SHP77 (cell line): Measurements from ENCODE around the gene ORAI2.
"Not testable (repeated sequence)": the region's sequence is repeated elsewhere in the genome, so short reads cannot be mapped to it uniquely, and the experiment has no call there.

Experiments used
- DNase-seq, 2 experiments: peaks; one replicate each; lab custom pipeline; 2025; lab: John Stamatoyannopoulos, UW

ORAI2 gene

DNA sequence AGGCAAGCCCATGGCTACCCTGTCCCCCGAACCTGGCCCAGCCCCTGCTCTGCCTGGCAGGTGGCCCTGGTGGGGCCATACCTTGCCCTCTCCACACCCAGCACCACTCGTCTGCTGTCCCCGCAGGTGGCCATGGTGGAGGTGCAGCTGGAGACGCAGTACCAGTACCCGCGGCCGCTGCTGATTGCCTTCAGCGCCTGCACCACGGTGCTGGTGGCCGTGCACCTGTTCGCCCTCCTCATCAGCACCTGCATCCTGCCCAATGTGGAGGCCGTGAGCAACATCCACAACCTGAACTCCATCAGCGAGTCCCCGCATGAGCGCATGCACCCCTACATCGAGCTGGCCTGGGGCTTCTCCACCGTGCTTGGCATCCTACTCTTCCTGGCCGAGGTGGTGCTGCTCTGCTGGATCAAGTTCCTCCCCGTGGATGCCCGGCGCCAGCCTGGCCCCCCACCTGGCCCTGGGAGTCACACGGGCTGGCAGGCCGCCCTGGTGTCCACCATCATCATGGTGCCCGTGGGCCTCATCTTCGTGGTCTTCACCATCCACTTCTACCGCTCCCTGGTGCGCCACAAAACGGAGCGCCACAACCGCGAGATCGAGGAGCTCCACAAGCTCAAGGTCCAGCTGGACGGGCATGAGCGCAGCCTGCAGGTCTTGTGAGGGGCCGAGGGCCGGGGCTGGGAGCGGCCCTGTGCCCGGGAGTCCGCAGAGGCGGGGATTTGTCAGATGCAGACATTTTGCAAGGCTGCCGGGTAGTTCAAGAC lies 13.2 kb downstream of the ORAI2 start:
- no peak for DNase-seq

GRCh38 chr7:102447311-102447710 lies 13.9 kb downstream of the ORAI2 start:
- no peak for DNase-seq

GRCh38 chr7:102449136-102449535 lies 15.8 kb downstream of the ORAI2 start:
- no peak for DNase-seq

DNA sequence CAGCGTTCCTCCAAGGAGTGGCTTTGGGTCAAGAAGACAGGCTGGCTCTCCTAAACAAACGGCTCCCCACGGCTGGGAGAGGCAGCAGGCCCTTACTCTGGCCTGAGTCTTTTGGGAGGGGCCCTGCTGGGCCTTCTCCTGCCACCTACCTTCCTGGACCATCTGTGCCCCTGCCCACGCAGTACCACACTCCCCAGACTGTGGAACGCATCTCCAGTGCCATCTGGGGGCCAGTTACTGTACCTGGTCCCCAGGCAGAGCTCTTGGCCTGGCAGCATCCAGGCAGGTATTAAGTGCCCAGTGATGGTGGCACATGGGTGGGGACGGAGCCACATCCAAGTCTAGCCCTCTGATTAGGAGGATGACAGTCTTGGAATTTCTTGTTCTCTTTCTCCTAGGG lies 16.9 kb downstream of the ORAI2 start:
- DNase-seq: peak in 1 of 2 experiments; percentile 4

DNA sequence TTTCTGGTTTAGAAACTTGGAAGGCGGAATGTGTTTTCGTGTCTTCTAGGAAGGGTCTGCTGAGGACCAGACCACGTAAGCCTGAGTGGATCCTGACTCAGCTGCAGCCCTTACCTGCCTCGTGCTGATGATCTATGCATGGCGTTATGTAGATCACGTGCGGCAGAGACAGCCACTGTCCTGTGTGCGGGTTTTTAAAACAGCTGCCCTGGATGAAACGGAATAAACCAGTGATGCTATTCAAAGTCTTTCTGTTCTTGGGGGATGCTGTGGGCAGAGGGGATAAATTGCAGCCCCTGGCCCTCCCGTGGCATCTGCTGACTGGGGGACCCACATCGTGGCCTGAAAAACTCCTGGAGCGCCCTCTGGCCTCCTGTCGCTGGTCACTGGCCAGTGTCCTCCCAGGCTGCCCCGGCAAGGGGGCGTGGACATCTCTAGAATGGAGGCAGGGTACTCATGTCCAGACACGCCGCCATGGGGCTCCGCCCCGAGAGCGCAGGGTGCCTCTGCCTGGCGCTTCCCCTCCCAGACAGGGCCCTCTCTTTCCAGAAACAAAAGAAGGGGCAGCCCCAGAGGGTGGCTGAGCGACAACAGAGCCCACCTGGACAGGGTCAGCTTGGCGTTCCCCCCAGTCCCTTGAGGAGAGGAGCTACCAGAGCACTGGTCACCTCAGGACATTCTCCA lies 18.1 kb downstream of the ORAI2 start:
- peak; percentile 67 to 83 for DNase-seq

- DNase-seq: no peak
Observed at GRCh38 chr7:102452451-102452850, 19.1 kb downstream of the ORAI2 start.

DNA sequence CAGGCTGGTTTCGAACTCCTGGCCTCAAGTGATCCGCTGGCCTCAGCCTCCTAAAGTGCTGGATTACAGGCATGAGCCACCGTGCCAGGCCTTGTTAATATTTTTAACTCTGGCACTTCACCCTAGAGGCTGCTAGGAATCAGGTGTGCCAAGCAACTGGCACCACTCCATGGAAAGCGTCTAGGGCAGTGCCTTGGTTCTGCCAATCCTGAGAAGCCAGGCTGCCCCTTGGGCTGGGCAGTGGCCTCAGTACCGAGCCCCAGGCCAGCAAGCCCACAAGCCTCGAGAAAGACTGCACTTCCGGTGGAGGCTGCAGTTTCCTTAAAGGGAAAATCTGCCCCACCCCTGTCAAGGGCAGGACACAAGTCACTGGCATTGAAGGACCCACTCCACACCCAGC lies 19.9 kb downstream of the ORAI2 start:
- no peak for DNase-seq

DNA sequence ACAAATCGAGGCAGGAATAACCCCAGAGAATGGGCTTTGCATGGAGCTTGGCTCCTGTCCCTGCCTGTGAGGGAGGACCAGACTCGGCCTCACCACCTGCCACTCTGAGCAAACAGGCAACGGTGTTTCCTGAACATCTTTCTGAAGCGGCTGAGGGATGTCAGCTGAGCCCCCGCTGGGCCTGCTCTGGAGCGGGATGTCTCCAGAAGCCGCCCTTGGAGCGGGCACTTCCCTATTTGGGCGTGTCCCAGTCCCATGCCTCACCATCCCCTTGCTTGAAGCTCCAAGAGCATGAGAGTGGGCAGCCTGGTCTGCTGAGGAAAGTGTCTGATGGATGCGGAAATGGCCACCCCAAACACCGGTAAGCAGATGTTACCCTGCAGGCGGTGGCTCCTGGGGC lies 21.1 kb downstream of the ORAI2 start:
- peak; percentile 52 to 81 for DNase-seq

- not testable (repeated sequence) for DNase-seq
Observed at GRCh38 chr7:102454932-102455331, 21.6 kb downstream of the ORAI2 start.

GRCh38 chr7:102455596-102455995 lies 22.2 kb downstream of the ORAI2 start:
- no peak for DNase-seq

DNA sequence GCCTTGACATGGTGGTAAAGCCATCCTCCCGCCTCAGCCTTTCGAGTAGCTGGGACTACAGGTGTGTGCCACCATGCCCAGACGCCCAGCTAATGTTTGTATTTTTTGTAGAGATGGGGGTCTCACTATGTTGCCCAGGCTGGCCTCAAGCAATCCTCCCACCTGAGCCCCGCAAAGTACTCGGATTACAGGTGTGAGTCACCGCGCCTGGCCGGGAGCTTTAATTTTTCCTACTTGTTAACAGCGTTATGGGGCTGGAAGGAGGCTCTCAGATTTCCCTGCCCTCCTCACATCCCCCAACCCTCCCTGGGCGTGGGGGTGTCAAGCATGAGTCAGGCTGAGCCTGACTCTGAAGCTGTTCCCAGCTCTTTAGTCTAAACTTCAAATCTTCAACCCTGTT lies 23.0 kb downstream of the ORAI2 start:
- no peak for DNase-seq

GRCh38 chr7:102457352-102457924 lies 24.1 kb downstream of the ORAI2 start:
- DNase-seq: no peak

DNA sequence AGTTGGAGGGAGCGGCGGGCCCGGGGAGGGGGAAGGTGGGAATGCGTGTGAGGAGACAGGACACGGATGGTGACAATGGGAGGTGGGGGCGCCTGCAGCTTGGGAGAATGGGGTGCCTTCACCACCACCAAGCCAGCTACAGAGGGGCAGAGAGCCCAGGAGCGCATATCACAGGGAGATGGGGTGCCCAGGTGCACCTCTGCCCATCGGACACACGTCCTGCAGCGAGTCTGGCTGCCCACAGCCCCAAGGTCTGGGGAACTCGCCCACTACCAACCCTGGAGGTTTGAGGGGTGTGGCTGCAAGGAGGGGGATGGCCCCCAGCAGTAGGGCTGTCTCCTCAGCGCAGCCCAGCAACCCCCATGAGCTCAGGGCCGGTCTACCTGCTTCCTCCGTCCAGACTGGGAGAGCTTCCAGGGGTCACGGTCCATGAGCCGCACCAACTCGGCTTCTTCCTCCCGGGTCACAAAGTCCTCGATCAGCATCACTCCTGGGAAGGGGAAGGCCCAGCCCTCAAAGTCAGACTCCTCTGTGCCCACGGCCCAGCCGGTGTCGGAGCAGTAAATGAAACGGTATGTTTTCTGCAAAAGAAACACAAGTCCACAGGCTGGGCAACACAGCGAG lies 26.0 kb downstream of the ORAI2 start:
- DNase-seq: no peak

DNA sequence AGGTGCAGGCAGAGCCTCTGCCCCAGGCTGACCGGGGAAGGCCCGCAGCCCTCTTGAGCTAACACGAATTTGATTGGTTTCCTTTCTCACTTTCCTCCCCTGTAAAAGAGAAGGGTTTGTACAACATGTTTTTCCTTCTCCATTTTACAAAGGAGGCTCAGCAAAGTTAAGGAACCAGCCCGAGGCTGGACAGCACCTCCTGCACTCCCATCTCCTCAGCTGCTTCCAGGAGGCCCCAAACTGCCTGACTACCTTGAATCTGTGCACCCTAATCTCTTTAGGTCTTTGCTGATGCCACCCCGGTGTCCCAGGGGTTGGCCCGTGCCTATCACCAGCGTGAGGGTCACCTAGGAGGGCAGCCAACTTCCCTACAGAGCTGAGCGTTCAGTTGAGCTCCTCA lies 27.1 kb downstream of the ORAI2 start:
- no peak for DNase-seq

- no peak for DNase-seq
Observed at GRCh38 chr7:102463841-102464576, 30.6 kb downstream of the ORAI2 start.

- peak; percentile 73 to 85 for DNase-seq
Observed at GRCh38 chr7:102464577-102465280, 31.4 kb downstream of the ORAI2 start, which contains the start of the genes ALKBH4 and LRWD1. Gene ALKBH4 (minus strand): TSS chr7:102464863. CDS start chr7:102464836, 27 bp downstream. Gene LRWD1 (plus strand): TSS chr7:102464984. CDS start chr7:102465081, 97 bp downstream.

DNA sequence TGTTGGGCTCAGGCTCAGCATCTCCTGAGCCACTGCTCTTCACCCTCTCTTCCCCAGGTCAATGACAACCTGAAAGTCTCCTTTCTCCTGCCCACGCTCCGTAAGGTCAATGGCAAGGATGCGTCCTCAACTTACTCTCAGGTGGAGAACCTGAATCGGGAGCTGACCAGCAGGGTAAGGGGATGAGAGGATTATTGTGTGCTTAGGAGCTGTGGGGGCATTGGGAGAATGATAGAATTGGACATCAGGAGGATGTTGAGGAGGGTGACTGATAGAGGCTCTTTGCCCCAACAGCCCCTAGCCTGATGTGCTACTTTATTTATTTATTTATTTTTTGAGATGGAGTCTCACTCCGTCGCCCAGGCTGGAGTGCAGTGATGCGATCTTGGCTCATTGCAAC lies 32.7 kb downstream of the ORAI2 start:
- no peak for DNase-seq

- DNase-seq: no peak
Observed at GRCh38 chr7:102467581-102468477, 34.5 kb downstream of the ORAI2 start.

GRCh38 chr7:102468478-102469350 lies 35.3 kb downstream of the ORAI2 start:
- no peak for DNase-seq
